Neural crest cell (in vitro differentiated cells): ENCODE data around the gene STXBP3. TPM values are rescaled to one million over a fixed set of nuclear protein-coding genes. Genes with fewer than 3 reads are reported as not detected.
"Not testable (repeated sequence)": the region's sequence is repeated elsewhere in the genome, so short reads cannot be mapped to it uniquely, and the experiment has no call there.

Experiments
- DNase-seq: peaks from one replicate; pipeline ENCODE4 v3.0.0; 2021; ENCODE audit warnings: low read depth, mixed read lengths, low spot score
- H3K27ac Mint-ChIP-seq: one replicate; pipeline ENCODE4 v1.8.0; 2021; ENCODE audit warnings: mild to moderate bottlenecking, mixed read lengths; ENCODE audit not compliant: unreplicated experiment
- H3K27me3 Mint-ChIP-seq: 2 replicates; pipeline ENCODE4 v1.8.0; 2021; ENCODE audit warnings: low read depth, mild to moderate bottlenecking, mixed read lengths
- H3K36me3 Mint-ChIP-seq: 2 replicates; pipeline ENCODE4 v1.8.0; 2021; ENCODE audit warnings: low read depth, mild to moderate bottlenecking, mixed read lengths
- H3K4me1 Mint-ChIP-seq: 2 replicates; pipeline ENCODE4 v1.8.0; 2021; ENCODE audit warnings: mixed read lengths
- H3K4me3 Mint-ChIP-seq: one replicate; pipeline ENCODE4 v1.8.0; 2021; ENCODE audit warnings: mild to moderate bottlenecking, mixed read lengths
- H3K9me3 Mint-ChIP-seq: 2 replicates; pipeline ENCODE4 v1.8.0; 2021; ENCODE audit warnings: mixed read lengths
- CTCF ChIP-seq: fragments of 200-600 bp; sonication (generic); conservative IDR thresholded peaks from 2 replicates; pipeline ENCODE4 v1.5.0; 2021; ENCODE audit warnings: antibody characterized with exemption, mild to moderate bottlenecking
- total RNA-seq: library from RNA; stranded (reverse); gene quantifications from 2 replicates; pipeline ENCODE4 v1.2.1, GENCODE V29; 2021

STXBP3 gene
- total RNA-seq, 1 donor from 2014 or later = 32.2 TPM

- DNase-seq = no peak
- no peak for TF ChIP-seq CTCF
- Mint-ChIP-seq H3K27me3 (no peaks in the 10 kb centered on the region), H3K27ac (no peak overlapping the region), H3K4me1 (no peaks in the 10 kb centered on the region), H3K9me3 (no peaks in the 10 kb centered on the region), H3K36me3 (peaks cover 16% of the 10 kb centered on the region), H3K4me3 (no peak overlapping the region)
Measured at GRCh38 chr1:108777839-108778238, 31.4 kb downstream of the STXBP3 start.

- no peak for DNase-seq
- H3K9me3 Mint-ChIP-seq = peaks cover 6% of the 10 kb centered on the region
- no peaks in the 10 kb centered on the region for H3K27me3 Mint-ChIP-seq
- no peaks in the 10 kb centered on the region for H3K4me1 Mint-ChIP-seq
- TF ChIP-seq CTCF = no peak
- H3K27ac Mint-ChIP-seq = no peak overlapping the region
- peaks cover 25% of the 10 kb centered on the region for H3K36me3 Mint-ChIP-seq
- no peak overlapping the region for H3K4me3 Mint-ChIP-seq
Measured at GRCh38 chr1:108779455-108779854, 33.0 kb downstream of the STXBP3 start.

GRCh38 chr1:108780937-108781574, 34.6 kb downstream of the STXBP3 start:
- Mint-ChIP-seq H3K4me3 (no peak overlapping the region), H3K9me3 (peaks cover 13% of the 10 kb centered on the region), H3K36me3 (peaks cover 36% of the 10 kb centered on the region), H3K27me3 (no peaks in the 10 kb centered on the region), H3K4me1 (no peaks in the 10 kb centered on the region), H3K27ac (no peak overlapping the region)
- no peak for TF ChIP-seq CTCF
- DNase-seq = no peak

- H3K27me3 Mint-ChIP-seq, DNase-seq, H3K27ac Mint-ChIP-seq, H3K4me3 Mint-ChIP-seq, H3K4me1 Mint-ChIP-seq: not testable (repeated sequence)
- Mint-ChIP-seq H3K36me3 (peaks cover 40% of the 10 kb centered on the region), H3K9me3 (peaks cover 14% of the 10 kb centered on the region)
Measured at GRCh38 chr1:108781575-108781944, 35.1 kb downstream of the STXBP3 start.

- Mint-ChIP-seq H3K27ac (no peak overlapping the region), H3K27me3 (no peaks in the 10 kb centered on the region), H3K36me3 (peaks cover 63% of the 10 kb centered on the region), H3K9me3 (peaks cover 14% of the 10 kb centered on the region), H3K4me3 (no peak overlapping the region), H3K4me1 (no peaks in the 10 kb centered on the region)
- no peak for DNase-seq
- TF ChIP-seq CTCF = no peak
Measured at GRCh38 chr1:108785264-108785663, 38.8 kb downstream of the STXBP3 start.

- Mint-ChIP-seq H3K36me3 (peaks cover 67% of the 10 kb centered on the region), H3K4me3 (no peak overlapping the region), H3K4me1 (no peaks in the 10 kb centered on the region), H3K27ac (no peak overlapping the region), H3K9me3 (peaks cover 14% of the 10 kb centered on the region), H3K27me3 (no peaks in the 10 kb centered on the region)
- DNase-seq = no peak
- TF ChIP-seq CTCF = no peak
Measured at GRCh38 chr1:108785880-108786279, 39.4 kb downstream of the STXBP3 start.
